Measurements from ENCODE around the gene EIF5A2. TPM values are rescaled to one million over a fixed set of nuclear protein-coding genes. Genes with fewer than 3 reads are reported as not detected.
A peak's percentile ranks its signal among the peaks of the same experiment; 100 is the strongest.
"Not testable (repeated sequence)": the region's sequence is repeated elsewhere in the genome, so short reads cannot be mapped to it uniquely, and the experiment has no call there.

The EIF5A2 gene
- polyA plus RNA-seq, 4 donors = 6.6 to 8.5 (median 7.7) TPM

GRCh38 chr3:170897978-170898377, 10.5 kb downstream of the EIF5A2 start:
- no peak for DNase-seq (ENCODE audit: low read depth in 4 of 4, low spot score in 3 of 4)

GRCh38 chr3:170897199-170897598, 11.2 kb downstream of the EIF5A2 start:
- DNase-seq (ENCODE audit: low read depth in 4 of 4, low spot score in 3 of 4) = not testable (repeated sequence)

DNA sequence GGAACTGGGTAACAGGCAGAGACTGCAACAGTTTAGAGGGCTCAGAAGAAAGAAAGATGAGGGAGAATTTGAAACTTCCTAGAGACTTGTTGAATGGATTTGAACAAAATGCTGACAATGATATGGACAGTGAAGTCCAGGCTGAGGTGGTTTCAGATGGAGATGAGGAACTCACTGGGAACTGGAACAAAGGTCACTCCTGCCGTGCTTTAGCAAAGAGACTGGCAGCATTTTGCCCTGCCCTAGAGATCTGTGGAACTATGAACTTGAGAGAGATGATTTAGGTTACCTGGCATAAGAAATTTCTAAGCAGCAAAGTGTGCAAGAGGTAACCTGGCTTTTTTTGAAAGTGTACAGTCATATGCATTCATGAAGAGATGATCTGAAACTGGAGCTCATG, 11.7 kb downstream of the EIF5A2 start:
- DNase-seq (ENCODE audit: low read depth in 4 of 4, low spot score in 3 of 4) = no peak

DNA sequence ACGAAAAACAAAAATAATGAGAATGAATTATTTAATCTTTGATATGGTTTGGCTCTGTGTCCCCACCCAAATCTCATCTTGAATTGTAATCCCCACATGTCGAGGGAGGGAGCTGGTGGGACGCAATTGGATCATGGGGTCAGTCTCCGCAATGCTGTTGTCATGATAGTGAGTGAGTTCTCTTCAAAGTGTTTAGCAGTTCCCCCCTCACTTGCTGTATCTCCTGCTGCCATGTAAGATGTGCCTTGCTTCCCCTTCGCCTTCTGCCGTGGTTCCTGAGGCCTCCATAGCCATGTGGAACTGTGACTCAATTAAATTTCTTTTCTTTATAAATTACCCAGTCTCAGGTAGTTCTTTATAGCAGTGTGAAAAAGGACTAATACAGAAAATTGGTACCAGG, 12.1 kb downstream of the EIF5A2 start:
- not testable (repeated sequence) for DNase-seq (ENCODE audit: low read depth in 4 of 4, low spot score in 3 of 4)

GRCh38 chr3:170893895-170894294, 14.5 kb downstream of the EIF5A2 start:
- DNase-seq (ENCODE audit: low read depth in 4 of 4, low spot score in 3 of 4) = no peak

GRCh38 chr3:170889630-170890029, 18.8 kb downstream of the EIF5A2 start:
- no peak for DNase-seq (ENCODE audit: low read depth in 4 of 4, low spot score in 3 of 4)

DNA sequence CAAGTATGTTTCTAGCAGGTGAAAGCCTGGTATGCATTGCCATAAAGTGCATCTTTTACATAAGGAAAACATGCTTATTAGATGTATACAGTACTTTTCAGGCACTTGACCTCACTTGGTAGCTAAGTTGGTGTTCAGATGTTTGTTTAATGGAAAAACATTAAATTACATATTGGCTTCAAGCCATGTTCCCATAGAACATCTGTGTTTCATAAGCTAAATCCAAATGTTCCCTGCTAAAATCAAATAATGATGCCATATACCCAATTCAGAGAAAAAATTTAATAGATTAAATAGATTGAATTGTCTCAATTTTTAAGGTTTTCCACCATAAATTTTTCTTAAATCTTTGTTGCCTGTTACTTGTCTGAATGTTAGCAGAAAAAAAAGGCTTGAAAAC, 19.3 kb downstream of the EIF5A2 start:
- no peak for DNase-seq (ENCODE audit: low read depth in 4 of 4, low spot score in 3 of 4)

GRCh38 chr3:170884109-170884930, 24.1 kb downstream of the EIF5A2 start:
- not testable (repeated sequence) for DNase-seq (ENCODE audit: low read depth in 4 of 4, low spot score in 3 of 4)

DNA sequence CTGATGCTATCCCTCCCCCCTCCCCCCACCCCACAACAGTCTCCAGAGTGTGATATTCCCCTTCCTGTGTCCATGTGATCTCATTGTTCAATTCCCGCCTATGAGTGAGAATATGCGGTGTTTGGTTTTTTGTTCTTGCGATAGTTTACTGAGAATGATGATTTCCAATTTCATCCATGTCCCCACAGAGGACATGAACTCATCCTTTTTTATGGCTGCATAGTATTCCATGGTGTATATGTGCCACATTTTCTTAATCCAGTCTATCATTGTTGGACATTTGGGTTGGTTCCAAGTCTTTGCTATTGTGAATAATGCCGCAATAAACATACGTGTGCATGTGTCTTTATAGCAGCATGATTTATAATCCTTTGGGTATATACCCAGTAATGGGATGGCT, 29.7 kb downstream of the EIF5A2 start:
- DNase-seq (ENCODE audit: low read depth in 4 of 4, low spot score in 3 of 4) = not testable (repeated sequence)

DNA sequence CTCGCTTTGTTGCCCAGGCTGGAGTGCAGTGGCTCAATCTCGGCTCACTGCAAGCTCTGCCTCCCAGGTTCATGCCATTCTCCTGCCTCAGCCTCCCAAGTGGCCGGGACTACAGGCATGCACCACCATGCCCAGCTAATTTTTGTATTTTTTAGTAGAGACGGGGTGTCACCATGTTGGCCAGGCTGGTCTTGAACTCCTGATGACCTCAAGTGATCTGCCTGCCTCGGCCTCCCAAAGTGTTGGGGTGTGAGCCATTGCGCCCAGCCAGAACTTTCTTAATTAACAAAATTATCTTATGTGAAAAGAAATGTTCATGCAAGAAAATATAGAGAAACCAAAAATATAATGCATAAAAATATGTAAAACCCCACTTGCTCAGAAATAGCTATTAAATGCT, 31.1 kb downstream of the EIF5A2 start:
- not testable (repeated sequence) for DNase-seq (ENCODE audit: low read depth in 4 of 4, low spot score in 3 of 4)

DNA sequence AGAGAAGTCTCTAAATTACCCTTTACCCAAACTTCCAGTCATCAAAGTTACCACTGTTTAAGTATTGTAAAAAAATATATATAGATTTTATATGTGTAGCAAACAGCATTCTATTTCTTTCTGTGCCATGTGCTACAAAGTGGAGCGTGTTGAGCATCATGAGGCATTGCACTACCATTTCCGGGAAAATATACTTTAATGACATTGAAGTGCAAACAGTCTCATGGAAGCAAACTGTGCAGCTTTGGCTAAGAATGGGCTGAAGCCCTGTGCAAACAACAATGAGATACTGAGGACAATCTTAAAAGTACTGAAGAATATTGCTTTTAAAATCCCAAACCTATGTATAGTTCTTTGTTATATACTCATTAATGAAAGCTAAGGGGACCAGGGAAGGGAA, 31.9 kb downstream of the EIF5A2 start:
- no peak for DNase-seq (ENCODE audit: low read depth in 4 of 4, low spot score in 3 of 4)

DNA sequence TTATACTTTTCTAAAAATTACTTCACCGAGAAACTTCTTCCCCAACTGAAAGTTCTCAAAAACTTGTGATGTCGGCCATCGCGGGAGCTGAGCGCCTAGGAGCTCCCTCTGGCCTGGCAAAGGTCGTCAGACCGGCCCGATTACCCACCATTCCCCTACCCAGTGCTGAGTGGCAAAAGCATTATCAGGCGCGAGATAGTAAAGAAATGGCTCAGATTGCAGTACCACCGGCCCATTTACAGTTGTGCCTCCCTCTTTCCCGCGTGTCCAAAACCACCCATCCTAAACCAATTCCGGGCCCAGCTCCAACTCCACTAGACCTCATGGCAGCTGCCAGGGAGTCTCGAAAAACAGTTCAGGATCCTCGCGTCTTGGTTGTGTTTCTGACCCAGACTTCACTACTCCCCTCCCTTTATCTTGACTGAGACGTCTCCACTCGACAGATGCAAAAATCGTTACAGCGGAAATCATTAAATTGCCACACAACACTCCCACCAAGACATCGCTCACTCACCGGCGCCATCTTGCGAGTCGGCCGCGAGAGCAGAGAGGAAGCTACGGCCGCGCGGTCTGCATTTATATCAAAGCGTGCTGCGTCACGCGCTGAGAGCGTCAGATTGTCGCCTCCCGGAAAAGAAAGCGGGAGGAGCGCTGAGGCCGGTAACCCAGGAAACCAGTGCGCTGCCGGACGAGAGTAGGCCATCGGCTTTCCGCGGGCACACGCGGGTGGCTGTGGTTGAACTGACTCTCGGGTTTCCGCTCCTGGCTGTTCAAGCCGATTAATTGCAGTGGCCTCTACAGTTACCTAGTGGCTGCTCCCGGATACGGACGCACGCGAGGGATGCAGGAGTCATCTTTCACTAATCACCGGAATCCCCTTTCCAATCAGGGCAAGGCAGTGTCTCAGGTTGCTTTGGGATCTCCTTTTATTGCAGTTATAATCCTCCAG, 38.5 kb downstream of the EIF5A2 start, which contains the start of gene RPL22L1:
Gene RPL22L1 (minus strand): TSS at position 551 of the 949 bp plus-strand sequence. CDS start 28 bp downstream, at position 523.
- peak; percentile 90 to 97 (median 93) for DNase-seq (ENCODE audit: low read depth in 4 of 4, low spot score in 3 of 4)

DNA sequence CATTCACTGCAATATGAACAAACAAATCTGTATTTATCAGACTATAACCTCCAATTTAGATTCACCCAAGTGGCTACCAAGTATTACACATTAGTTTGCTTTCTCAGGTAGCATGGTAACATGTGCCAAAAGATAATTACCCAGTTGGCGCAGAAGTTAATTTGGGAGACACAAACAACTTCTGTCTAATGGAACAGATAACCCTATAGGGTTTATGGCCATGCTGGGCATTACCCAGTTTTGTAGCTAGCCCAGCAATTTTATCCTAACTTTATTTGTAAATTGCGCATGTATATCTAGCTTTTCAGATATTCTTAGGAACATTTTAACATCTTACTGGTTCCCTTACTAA, 39.2 kb downstream of the EIF5A2 start:
- DNase-seq (ENCODE audit: low read depth in 4 of 4, low spot score in 3 of 4) = no peak

- no peak for DNase-seq (ENCODE audit: low read depth in 4 of 4, low spot score in 3 of 4)
Measured at GRCh38 chr3:170868577-170869238, 39.7 kb downstream of the EIF5A2 start.

- no peak for DNase-seq (ENCODE audit: low read depth in 4 of 4, low spot score in 3 of 4)
Measured at GRCh38 chr3:170867143-170867937, 41.1 kb downstream of the EIF5A2 start.

DNA sequence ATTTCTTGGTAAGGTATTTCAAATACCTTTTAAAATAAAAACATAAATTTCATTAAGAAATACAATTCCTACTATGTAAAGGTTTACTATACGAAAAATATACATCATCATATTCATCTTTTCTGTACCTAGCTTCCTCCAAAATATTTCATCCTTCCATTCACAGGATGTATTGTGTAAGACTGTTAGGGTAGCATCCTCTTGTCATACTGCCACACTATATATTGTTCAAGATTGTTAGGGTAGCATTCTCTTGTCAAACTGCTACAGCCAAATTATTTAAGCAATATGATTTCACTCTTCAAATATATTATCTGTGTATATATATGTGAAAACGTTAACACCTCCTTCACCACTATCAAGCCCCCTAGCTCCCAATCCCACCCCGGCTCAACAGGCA, 41.9 kb downstream of the EIF5A2 start:
- no peak for DNase-seq (ENCODE audit: low read depth in 4 of 4, low spot score in 3 of 4)

DNA sequence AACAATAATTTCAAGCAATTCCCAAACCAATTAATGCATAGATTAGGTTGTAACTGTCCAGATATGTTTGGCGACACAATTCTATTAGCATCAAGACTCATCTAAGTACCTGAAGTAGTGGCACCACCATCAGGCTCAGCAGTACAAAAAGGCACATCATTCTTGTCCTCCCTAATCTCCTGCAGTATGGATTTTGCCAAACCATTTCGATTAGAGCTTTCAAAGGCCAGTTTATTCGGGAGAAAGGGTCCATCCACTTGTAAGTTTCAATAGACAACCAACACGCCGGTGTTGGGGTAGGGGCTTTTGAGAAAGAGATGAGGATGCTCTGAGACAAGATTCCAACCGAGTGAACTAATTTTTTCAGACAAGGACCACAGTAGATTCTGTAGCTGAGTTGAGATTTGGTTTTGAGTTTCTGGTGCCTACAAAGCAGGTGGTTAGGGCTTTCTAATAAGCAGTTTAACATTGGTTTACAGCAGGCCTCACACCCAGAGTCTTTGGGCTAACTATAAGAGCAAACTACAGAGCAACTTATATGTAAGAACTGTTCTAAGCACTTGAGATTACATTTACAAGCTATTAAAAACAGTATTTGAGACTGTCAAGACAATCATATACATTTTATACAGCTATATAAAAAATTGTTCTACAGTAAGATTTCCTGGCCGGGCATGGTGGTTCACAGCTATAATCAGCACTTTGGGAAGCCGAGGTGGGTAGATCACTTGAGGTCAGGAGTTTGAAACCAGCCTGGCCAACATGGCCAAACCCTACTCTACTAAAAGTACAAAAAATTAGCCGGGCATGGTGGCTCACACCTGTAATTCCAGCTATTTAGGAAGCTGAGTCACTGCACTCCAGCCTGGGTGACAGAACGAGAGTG, 43.0 kb downstream of the EIF5A2 start:
- no peak for DNase-seq (ENCODE audit: low read depth in 4 of 4, low spot score in 3 of 4)

DNA sequence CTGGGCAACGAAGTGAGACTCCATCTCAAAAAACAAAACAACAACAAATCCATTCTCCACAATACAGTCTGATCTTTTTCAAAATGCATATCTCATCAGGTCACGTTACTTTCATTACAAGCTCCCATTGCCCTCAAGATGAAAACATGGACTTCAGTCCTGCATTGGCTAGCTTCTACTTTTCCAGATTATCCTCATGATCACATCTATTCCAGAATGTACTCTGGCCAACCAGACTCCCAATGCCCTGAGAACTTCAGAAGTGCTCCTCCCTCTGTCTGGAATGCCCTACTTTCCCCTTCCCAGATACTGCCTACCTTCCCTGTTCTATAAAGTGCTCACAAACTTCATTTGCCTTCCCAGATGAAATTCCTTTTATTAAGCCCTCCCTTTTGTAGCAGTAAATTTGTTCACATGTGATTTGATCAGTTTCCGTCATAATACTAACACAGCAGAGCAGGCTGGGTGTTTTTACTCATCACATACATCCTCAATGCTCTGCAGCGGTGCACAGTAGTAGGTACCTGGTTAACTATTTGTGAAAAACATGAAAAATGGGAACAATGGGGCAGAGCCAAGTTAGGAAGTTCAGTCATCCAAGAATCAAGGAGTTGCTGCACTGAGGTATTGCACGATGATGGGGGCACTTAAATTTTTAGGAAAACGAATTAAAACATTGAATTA, 43.8 kb downstream of the EIF5A2 start:
- DNase-seq (ENCODE audit: low read depth in 4 of 4, low spot score in 3 of 4) = no peak

DNA sequence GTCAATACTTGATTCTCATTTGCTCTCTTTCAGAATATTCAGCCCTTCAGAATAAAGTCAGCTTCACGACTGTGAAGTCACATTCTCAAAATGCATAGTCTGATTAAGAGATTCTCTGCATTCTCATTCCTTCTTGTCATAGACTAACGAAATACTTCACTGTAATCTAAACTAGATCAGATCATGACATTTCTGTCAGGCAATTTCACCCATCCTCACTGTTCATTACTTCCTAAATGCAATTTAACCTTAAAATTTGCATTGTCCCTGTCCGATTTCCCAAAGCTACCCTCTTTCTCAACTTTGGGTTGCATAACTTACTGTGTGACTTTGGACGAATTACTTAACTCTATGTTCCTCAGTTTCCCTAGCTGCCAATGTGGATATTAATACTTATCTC, 44.6 kb downstream of the EIF5A2 start:
- no peak for DNase-seq (ENCODE audit: low read depth in 4 of 4, low spot score in 3 of 4)

Measured in right renal pelvis (tissue), 4 donors.